ENCODE results near the gene TXNDC11.

The TXNDC11 gene

DNA sequence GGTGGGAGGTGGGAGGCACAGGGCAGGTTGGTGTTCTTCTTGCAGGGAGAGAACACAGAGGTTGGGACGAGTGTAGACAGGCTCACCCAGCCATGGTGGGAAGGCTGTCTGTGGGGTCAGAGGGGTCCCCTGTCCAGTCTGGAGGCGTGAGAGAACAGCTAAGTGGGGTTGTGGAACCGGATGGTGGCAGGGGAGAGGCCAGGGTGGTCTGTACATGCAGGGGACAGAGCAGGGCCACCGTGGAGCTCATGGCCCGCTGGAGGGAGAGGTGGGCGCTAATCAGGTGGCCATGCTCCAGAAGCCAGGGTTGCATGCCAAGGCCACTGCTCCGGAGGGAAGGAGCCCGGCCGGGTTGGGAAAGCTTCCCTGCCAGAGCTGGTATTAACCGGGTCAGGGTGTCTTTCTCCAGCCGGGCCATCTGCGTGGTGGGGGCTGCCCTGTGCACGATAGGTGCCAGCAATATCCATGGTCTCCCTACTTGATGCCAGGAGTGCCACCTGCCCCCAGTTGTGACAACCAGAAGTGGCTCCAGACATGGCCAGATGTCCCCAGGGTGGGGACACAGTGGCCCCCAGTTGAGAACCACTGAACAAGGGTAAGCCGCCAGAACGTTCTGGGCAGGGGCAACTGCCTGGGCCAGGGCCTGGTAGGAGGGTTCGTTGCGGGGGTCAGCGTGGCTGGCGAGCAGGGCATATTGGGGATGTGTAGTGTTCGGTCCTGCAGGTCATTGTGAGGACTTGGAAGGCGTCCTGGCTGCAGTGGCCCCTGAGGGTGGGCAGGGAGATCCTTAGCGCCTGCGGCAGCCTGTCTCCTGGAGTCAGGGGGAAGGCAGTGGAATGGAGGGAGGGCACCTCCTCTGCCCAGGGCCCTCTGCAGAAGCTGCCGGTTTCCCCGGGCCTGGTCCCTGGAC lies 69.3 kb downstream of the TXNDC11 start:
- DNase-seq, result no peak

DNA sequence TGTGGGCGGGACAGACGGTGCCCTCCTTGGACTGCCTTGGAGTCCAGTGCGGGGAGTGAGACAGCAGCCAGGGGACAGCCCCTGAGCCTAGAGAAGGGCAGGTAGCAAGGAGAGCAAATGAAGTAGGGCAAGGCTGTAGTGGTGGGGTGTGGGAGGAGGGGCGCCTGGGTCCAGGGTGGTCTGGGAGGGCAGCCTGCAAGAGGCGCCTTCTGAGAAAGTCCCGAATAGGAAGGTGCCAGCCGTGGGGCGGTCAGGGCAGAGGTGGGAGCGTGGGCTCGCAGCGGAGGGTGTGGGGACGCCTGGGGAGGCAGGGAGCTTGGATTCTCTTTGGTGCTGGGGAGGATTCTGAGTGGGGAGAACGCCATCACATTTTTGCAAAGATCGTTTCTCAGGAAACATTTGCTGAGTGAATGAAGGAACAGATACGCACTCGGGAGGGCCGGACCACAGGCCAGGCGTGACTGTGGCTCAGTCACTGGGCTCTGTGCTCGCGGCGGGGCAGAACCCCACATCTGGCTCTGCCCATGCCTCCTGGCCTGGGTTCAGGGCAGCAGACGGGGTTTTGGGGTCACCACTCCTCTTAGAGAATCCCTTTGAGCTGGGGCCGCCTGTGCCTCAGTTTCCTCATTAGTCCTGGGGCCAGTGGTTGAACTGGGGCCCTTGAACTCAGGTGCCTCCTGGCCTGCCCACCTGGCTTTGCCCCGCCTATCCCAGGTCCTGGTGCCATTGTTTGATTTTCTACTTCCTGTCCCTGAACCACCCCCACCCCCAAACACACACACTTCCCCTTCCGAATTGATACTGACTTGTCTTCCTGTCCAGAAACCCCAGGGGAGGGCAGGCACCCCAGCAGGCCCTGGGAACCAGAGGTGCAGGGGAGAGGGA lies 70.2 kb downstream of the TXNDC11 start:
- no peak for DNase-seq

DNA sequence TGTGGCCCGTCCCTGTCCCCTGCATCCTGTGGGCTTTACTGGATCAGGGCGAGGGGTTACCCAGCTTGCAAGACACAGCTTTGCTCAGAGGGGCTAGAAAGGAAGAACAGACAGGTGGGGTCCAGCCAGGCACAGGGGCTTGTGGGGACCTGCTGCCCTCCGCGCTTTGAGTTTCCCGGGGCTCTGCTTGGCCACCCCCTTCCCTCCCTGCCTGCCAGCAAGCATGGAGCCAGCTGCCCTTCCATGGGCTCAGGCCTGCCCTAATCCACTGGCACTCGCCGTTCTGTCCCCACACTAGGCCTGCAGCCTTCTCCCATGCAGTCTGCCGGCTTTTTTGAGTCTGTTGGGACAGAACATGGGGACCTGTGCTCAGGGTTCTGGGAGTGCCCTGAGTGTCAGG lies 71.0 kb downstream of the TXNDC11 start:
- no peak for DNase-seq

DNA sequence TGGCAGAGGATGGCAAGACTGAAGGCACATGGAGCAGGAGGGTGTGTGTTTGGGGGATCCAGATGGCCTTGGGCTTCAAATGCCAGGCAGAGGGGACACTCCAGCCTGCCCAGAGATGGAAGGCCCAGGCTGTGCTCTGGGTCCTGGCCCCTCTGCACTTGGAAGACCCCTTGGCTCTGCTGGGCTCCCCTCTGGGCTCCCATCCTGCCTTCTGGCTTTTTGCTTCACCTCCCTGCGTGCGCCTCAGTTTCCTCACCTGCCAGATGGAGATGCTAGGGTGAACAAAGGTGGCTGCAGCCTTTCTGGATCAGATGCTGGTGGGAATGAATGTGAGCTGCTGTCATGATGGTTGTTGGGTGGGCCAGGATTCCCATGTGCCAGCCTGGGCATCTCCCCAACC lies 71.4 kb downstream of the TXNDC11 start:
- no peak for DNase-seq

DNA sequence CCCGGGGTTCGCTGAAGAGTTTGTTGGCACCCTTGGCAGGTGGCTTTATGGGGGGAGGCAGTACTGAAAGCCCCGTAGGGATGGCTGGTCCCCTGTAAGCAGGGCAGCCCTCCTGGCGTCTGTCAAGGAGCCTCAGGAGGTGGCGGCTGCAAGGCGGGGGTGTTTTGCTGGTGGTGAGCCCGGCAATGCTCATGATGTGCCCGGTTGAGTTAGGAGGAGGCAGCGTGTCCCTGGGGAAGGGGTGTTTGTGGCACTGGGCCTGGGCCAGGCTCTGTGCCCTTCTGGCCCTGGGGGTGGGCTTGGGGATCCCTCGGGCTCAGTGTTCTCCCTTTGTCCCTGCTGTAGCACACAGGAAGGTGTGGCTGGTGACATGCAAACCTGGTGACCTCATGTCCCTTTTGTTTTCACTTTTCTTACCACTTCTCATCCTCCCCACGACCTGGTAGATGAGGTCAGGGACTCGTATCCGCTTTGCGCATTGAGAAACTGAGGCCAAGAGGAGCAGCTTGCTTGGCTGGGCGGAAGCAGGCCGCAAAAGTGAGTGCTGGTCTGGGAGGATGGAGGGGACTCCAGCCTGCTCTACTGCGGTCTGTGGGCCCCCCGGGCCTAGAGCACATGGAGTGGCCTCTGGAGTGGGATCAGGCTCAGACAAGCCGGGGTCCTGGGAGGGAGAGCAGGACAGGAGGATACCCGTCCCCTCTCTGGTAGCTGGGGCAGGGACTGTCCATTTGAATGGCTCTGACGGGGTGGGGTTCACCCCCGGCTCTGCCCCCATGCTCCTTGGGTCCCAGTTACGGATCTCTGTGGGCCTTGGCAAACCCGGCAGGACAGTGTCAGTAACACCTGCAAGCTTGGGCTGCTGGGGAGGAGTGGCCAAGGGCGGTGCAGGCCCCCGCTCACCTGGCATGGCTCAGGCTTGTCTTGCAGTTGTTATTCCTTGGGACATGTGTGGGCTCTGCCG lies 72.2 kb downstream of the TXNDC11 start:
- no peak for DNase-seq

DNA sequence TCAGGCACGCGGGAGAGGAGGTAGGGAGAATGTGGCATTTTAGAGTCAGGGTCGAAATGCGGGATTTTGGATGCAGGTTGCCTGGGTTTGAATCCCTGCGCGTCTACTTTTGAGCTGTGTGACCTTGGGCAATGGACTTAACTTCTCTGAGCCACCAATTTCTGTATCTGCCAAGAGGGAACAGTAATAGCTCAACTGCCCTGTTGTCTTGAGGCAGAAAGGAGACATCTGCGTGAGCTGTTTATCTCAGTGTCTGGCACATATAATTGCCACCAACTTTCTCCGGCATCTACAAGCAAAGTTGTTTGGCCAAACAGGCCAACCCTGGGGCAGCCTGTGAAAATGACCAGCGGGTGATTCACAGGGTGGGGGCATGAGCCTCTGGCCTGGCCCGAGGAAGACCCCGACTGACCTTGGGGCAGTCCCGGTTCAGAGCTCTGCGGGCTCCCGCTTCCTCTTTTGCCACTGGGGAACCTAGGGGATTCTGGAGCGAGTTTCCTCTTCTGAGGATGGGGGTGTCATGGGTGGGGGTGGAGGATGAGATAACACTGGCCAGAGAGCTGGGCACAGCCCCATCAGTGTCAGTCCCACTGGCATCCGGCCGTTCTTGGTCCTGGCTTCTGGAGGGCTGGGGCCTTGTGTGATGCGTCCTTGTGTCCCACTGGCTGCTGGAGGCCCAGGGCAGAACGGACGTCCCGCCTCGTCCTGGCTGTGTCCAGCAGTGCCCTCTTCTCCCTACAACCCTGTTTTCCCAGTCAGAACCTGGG lies 73.1 kb downstream of the TXNDC11 start:
- no peak for DNase-seq

DNA sequence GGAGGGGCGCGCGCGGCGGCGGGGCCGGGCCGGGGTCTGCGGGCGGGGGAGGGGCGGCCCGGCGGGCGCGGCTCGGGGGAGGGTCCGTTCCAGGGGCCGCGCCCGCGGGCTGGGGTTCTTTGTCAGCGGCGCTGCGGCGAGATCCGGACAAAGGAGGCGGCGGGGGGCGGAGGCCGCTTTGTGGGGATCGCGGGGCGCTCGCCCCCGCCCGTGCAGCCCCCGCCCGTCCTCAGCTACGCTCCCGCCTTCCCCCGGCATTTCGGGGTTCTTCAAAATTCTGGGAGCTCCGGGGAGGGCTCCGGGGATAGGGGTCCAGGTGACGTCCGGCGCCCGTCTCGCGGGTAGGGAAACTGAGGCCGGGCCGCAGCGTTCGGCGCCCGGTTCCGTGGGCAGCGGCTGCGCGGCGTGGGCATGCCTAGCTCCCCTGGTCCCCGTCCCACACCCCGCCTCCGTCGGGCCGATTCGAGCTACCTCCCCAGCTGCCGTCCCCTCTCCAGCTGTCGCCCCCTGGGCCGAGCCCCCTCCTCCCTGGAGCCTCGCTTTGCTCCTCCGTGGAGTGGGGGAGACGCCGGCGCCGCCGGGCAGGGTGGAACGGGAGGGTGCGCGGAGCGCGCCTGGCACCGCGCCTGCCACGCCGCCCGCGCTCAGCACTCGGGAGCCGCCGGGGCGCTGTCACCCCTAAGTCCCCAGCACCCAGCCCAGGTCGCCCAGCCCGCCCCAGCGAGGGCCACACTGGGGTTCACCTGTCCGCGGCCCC lies 73.9 kb downstream of the TXNDC11 start:
- no peak for DNase-seq

DNA sequence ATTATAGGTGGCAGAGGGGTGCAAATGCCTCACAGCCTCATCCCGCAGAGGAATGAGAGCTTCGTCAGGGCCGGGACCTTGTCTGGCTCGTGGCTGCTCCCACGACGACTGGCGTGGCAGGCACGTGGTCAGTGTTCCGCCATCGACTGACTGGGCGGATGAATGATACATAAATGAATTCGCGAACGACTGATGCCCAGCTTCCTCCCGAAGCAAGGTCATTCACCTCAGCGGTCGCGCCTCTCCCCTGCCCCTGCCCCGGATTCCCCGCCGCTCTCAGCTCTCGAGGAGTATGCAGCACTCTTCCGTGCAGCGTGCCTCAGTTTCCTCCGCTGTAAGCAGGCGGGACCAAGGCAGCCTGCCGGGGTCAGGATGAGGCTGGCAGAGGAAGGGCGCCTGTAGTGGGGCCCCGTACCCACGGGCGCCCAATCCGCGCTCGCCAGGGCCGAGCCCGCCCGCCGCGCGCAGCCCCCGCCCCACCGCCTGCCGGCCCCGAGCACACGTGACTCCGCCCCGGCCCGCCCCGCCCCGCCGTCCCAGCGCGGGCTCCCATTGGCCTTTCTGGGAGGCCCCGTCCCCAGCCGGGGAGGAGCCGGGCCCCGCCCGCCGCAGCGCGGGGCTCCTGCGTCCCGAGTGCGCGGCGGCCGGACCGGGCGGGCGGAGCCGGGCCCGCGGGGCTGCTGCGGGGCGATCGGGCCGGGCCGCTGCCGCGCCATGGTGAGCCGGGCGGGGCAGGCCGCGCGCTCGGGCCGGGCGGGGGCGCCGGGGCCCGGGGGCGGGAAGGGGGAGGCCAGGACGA lies 74.6 kb downstream of the TXNDC11 start, which contains the start of gene SNN:
Gene SNN, plus strand, starts transcription at position 632 of the 799 bp plus-strand sequence. CDS start 7,605 bp downstream, outside the sequence.
- peak; percentile 44 for DNase-seq

DNA sequence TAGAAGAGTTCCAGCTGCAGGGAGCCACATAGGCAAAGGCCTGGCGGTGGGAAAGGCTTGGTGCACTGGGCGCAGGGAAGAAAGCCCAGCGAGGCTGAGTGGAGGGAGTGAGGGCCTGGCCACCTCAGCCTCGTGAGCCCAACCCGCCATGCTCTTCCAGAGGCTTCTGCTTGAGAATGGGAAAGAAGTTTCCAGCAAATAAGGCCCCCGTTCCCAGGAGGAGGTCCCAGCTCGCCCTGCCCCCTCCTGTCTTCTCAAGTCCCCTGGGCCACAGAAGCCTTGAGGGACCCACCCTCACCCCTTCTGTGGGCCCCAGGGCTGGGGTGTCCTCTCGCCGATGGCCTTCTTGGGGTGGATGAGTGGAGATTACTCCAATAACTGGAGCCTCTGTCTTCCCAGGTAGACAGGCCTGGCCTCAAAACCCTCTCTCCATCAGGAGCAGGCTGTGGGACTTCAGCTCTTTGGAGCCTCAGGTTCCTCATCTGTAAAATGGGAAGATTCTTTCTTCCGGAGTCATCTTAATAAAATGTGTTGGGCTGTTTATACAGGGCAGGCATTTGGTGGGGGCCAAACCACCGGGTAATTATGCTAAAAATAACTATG lies 75.3 kb downstream of the TXNDC11 start:
- no peak for DNase-seq

DNA sequence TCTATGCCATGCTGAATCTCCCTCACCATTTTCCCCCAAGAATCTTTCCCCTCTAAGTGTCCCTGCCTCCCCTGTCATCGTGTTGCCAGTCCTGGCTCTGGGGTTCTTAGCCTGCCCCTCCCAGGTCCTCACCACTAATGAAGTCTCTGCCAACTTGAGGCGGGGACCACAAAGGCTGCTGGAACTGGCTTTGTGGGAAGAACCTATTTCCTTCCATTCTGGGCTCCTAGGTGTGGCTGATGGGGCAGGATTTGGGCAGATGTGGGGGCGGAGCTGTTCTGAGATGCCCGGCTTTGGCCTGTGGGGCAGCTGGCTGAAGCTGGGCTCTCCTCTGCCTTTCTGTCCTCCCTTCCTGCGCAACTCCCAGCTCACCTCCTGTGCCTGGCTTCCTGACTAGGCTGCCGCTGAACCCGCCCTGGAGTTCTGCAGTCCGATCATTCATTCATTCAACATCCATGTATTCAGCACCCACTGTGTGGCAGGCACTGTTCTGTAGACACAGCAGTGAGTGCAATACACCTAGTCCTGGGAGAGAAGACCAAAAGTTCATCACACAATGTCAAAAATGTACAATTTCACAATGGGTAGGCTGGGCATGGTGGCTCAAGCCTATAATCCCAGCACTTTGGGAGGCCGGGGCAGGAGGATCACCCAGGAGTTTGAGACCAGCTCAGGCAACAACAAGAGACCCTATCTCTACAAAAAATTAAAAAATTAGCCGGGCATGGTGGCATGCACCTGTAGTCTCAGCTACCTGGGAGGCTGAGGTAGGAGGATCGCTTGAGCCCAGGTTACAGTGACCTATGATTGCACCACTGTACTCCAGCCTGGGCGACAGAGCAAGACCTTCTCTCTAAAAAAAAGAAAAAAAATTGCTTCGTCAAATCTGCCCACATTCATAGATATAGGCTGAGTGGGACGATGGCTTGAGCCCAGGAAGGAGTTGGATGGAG lies 76.3 kb downstream of the TXNDC11 start:
- no peak for DNase-seq

DNA sequence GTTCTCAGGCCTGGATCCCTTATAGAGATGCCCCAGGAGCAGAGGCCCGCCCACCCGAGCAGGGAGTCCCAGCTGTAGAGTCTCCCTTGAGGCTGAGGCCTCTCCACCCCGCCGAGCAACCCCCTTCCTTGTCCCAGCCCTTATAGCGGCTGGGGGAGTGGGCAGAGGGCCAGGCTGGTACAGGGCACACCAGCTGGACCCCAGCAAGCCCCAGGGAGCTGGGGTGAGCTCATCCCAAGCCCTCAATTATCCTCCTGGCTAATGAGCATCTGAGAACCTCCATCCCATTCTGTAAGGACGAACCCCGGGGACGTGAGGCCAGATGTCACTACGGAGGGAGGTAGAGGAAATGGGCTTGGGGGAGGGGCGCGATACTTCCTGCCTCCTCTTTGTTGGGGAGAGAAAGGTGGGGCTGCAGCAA lies 77.6 kb downstream of the TXNDC11 start:
- DNase-seq, result peak; percentile 87

DNA sequence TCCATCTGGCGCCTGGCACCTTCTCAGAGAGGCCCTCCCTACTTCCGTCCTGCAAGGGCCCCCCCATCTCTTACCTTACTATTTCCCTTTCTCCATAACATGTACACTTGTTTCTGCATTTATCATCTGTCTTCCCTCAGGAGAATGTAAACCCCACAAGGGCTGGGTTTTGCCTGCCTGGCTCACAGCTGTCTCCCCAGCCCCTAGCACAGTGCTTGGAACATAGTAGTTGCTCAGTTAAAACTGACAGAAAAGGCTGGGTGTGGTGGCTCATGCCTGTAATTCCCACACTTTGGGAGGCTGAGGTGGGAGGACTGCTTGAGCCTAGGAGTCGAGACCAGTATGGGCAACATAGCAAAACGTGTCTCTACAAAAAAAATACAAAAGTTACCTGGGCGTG lies 80.1 kb downstream of the TXNDC11 start:
- no peak for DNase-seq

DNA sequence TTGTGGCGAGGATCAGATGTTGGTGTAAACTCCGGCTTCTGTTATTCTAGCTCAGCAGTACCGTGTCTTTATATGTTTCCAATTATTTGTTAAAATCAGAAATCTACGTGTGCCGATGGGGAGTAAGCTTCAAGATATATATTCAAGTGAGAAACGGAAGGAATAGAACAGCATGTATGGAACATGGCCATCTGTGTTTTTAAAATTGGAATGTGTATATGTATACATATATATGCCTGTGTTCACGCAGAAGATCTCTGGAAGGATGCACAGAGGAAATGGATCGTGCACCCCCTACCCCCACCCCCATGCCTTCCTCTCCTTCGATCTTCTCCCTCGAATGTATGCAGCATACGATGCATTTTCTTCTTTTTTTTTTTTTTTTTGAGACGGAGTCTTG lies 82.1 kb downstream of the TXNDC11 start:
- no peak for DNase-seq

DNA sequence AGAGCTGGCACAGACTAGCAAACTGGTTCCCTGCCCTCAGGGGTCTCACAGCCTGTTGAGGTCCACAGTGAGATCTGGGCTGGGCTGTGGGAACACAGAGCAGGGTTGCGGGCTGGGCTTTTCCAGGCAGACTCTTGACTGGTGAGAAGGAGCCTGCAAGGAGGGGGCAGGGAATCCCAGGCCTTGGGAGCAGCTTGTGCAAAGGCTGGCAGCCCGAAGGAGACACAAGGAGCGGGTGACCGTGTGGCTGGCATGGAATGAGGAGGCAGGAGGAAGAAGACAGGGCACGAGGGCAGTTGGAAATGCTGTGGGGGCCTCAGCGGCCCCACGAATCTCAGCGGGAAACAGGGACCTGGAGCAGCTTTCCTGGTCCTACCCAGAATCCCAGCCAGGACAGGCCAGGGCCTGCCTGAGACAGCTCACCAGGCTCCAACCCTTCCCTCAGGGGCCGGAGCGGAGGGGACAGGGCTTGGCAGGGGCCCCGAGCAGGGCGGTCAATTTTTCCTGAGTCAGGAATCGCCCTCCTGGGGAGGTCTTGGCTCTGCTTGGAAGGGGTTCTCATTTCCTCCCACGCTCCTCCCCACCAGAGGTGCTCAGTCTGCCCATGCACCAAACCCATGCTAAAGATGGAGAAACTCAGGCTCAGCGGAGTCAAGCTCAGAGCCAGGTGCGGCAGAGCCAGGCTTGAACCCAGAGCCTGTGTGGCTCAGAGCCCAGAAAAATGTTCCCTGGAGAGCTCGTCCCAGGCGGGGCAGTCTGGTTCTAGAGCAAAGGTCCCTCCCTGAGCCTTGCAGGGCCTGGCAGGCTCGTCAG lies 83.6 kb downstream of the TXNDC11 start:
- DNase-seq, result no peak

DNA sequence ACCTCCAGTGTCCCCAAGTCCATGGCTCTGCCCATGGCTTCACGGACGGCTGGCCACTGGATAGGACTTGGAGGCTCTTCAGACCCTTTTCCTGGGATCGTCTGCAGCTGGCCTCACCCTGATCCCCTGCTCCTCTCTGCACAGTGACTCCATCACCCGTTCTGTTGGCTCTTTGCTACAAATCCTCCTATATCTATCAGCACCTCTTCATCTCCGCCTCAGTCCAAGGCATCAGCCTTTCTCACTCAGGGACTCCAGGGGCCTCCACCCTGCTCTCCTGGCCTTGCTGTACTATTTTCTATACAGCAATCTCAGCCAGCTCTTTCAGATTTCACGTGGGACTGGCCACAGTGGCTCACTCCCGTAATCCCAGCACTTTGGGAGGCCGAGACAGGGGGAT lies 85.1 kb downstream of the TXNDC11 start:
- no peak for DNase-seq

DNA sequence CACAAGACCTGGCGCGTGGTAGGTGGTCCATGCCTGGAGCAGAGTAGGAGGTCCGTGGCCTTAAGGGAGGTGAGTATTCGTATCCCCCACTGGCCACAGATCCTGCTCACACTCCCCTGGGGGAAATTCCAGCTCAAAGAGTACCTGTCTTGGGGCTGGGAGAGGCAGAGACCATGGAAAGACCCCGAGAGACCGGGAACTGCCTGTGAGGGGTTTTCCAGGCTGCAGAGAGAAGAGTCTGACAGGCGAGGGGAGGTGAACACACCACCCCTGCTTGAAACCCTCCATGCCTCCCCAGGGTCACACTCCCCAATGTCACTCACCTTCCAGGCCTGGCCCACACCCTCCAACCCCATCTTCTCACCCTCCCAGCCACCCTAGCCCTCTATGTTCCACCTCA lies 87.0 kb downstream of the TXNDC11 start:
- no peak for DNase-seq

DNA sequence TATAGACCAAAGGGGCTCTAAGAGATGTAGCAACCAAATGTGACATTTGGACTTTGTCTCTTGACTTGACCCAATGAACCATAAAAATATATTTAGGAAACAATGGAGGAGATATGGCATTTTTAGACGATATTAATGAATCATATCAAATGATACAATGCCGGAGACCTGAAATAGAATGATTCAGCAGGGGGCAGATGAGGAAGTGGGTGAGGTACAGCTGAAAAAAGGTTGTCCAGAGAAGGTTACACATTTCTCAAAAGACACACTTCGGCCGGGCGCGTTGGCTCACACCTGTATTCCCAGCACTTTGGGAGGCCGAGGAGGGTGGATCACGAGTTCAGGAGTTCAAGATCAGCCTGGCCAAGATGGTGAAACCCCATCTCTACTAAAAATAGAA lies 90.9 kb downstream of the TXNDC11 start:
- DNase-seq, result no peak
